IMR-90 (cell line): ENCODE measurements around the gene VPS26C. TPM values are rescaled to one million over a fixed set of nuclear protein-coding genes. Genes with fewer than 3 reads are reported as not detected.
"Not testable (repeated sequence)": the region's sequence is repeated elsewhere in the genome, so short reads cannot be mapped to it uniquely, and the experiment has no call there.

ENCODE experiments used
- ATAC-seq: fragments of 200-7000 bp; cut with Tn5 transposase; 2 replicates; pipeline ENCODE4 v1.9.1; 2020; ENCODE audit warnings: low read depth, mild to moderate bottlenecking, moderate library complexity
- BruUV-seq: library from RNA; stranded (reverse); fragments of 400-500 nt; replicated peaks from 2 replicates; lab custom pipeline; 2021; lab: Mats Ljungman, UMichigan
- CTCF ChIA-PET: fragments of 300-600 bp; formaldehyde crosslinking; extraction: SDS; loops from one replicate; lab custom pipeline; 2021; ENCODE audit warnings: antibody characterized with exemption; lab: Yijun Ruan, JAX
- POLR2A ChIA-PET: fragments of 300-600 bp; sonication (Branson Sonifier 250); formaldehyde crosslinking; loops from one replicate; lab custom pipeline; 2022; ENCODE audit warnings: antibody characterized with exemption; ENCODE audit not compliant: unreplicated experiment; lab: Charles Lee
- DNase-seq: peaks from one replicate; pipeline ENCODE4 v3.0.0; 2013
- H2AFZ ChIP-seq: replicated peaks from 2 replicates; pipeline ENCODE3; 2013; ENCODE audit warnings: low read length, mild to moderate bottlenecking; ENCODE audit not compliant: poor library complexity
- H2AK5ac ChIP-seq: 2 replicates; pipeline ENCODE4 v1.6.1; 2013; ENCODE audit warnings: low read depth, low read length, inconsistent platforms
- H2AK9ac ChIP-seq: replicated peaks from 2 replicates; pipeline ENCODE3; 2013; ENCODE audit warnings: mild to moderate bottlenecking, low read depth, low read length, moderate library complexity; ENCODE audit not compliant: poor library complexity
- H2BK120ac ChIP-seq: 2 replicates; pipeline ENCODE4 v1.6.1; 2013; ENCODE audit warnings: low read depth, low read length, inconsistent platforms
- H2BK15ac ChIP-seq: 3 replicates; pipeline ENCODE4 v1.6.1; 2013; ENCODE audit warnings: low read depth, low read length, inconsistent platforms
- H2BK20ac ChIP-seq: 2 replicates; pipeline ENCODE4 v1.6.1; 2013; ENCODE audit warnings: low read depth, mild to moderate bottlenecking, inconsistent platforms, low read length, moderate library complexity
- H2BK5ac ChIP-seq: 2 replicates; pipeline ENCODE4 v1.6.1; 2013; ENCODE audit warnings: mild to moderate bottlenecking, low read depth, low read length, inconsistent platforms; ENCODE audit not compliant: poor library complexity, severe bottlenecking
- H3K14ac ChIP-seq: replicated peaks from 2 replicates; pipeline ENCODE4 v1.6.1; 2013; ENCODE audit warnings: low read depth, low read length, inconsistent platforms
- H3K18ac ChIP-seq: 2 replicates; pipeline ENCODE4 v1.6.1; 2013; ENCODE audit warnings: low read depth, low read length, control low read depth
- H3K23ac ChIP-seq: 2 replicates; pipeline ENCODE4 v1.6.1; 2013; ENCODE audit warnings: low read depth, low read length, inconsistent platforms
- H3K27ac ChIP-seq: 2 replicates; pipeline ENCODE4 v1.5.1; 2013; ENCODE audit warnings: mild to moderate bottlenecking, control low read depth, low read length; ENCODE audit not compliant: insufficient read depth
- H3K27me3 ChIP-seq: 2 replicates; pipeline ENCODE4 v1.6.1; 2013; ENCODE audit warnings: low read length; ENCODE audit not compliant: control insufficient read depth, insufficient read depth
- H3K36me3 ChIP-seq: 2 replicates; pipeline ENCODE4 v1.6.1; 2013; ENCODE audit warnings: low read length, mixed read lengths; ENCODE audit not compliant: control insufficient read depth, insufficient read depth
- H3K4ac ChIP-seq: 2 replicates; pipeline ENCODE4 v1.6.1; 2013; ENCODE audit warnings: low read depth, low read length, inconsistent platforms
- H3K4me1 ChIP-seq: 2 replicates; pipeline ENCODE4 v1.6.1; 2013; ENCODE audit warnings: low read length, mixed read lengths; ENCODE audit not compliant: control insufficient read depth, insufficient read depth
- H3K4me2 ChIP-seq: 2 replicates; pipeline ENCODE4 v1.6.1; 2013; ENCODE audit warnings: low read depth, mild to moderate bottlenecking, control low read depth, low read length, moderate library complexity
- H3K4me3 ChIP-seq: 2 replicates; pipeline ENCODE4 v1.5.1; 2013; ENCODE audit warnings: low read depth, mild to moderate bottlenecking, control low read depth, low read length, moderate library complexity; ENCODE audit not compliant: insufficient read depth
- H3K56ac ChIP-seq: 2 replicates; pipeline ENCODE4 v1.6.1; 2013; ENCODE audit warnings: low read length, inconsistent platforms; ENCODE audit not compliant: insufficient read depth; ENCODE audit errors: extremely low read depth
- H3K79me1 ChIP-seq, 2 experiments: 2 replicates each; pipeline ENCODE4 v1.6.1; 2013; ENCODE audit warnings: low read length in 2 of 2, inconsistent platforms in 1 of 2, low read depth in 1 of 2
- H3K9ac ChIP-seq: 2 replicates; pipeline ENCODE4 v1.6.1; 2013; ENCODE audit warnings: low read depth, low read length, control low read depth
- H3K9me1 ChIP-seq: 2 replicates; pipeline ENCODE4 v1.6.1; 2013; ENCODE audit warnings: low read length, inconsistent platforms; ENCODE audit not compliant: insufficient read depth
- H3K9me3 ChIP-seq: 2 replicates; pipeline ENCODE4 v1.6.1; 2013; ENCODE audit warnings: low read length; ENCODE audit not compliant: control insufficient read depth, insufficient read depth
- H4K20me1 ChIP-seq: 2 replicates; pipeline ENCODE4 v1.6.1; 2013; ENCODE audit warnings: low read length, inconsistent platforms; ENCODE audit not compliant: insufficient read depth
- H4K5ac ChIP-seq: 2 replicates; pipeline ENCODE4 v1.6.1; 2013; ENCODE audit warnings: mild to moderate bottlenecking, low read depth, low read length, control low read depth
- H4K8ac ChIP-seq, 2 experiments: 2 replicates each; pipeline ENCODE4 v1.6.1; 2013; ENCODE audit warnings: low read depth in 2 of 2, low read length in 2 of 2, control low read depth in 1 of 2, inconsistent platforms in 1 of 2
- H4K91ac ChIP-seq: 2 replicates; pipeline ENCODE4 v1.6.1; 2013; ENCODE audit warnings: low read depth, low read length, inconsistent platforms; ENCODE audit not compliant: insufficient read depth
- MAFK ChIP-seq: IDR thresholded peaks from 2 replicates; pipeline ENCODE4 v1.6.1; 2012; ENCODE audit warnings: low read depth, low read length, improper control_type of control experiment
- MXI1 ChIP-seq: IDR thresholded peaks from 2 replicates; pipeline ENCODE4 v1.6.1; 2012; ENCODE audit warnings: low read depth, mild to moderate bottlenecking, low read length, moderate library complexity, borderline replicate concordance
- NFE2L2 ChIP-seq: fragments of 150-350 bp; IDR thresholded peaks from 2 replicates; pipeline ENCODE4 v1.6.1; 2016; ENCODE audit warnings: low read depth, mild to moderate bottlenecking, low read length
- POLR2A ChIP-seq: IDR thresholded peaks from 2 replicates; pipeline ENCODE4 v1.6.1; 2012; ENCODE audit warnings: mild to moderate bottlenecking, low read depth, low read length
- RFX5 ChIP-seq: IDR thresholded peaks from 2 replicates; pipeline ENCODE4 v1.8.0; 2012; ENCODE audit warnings: low read depth, mild to moderate bottlenecking, low read length, moderate library complexity
- SMC3 ChIP-seq: fragments of 150-350 bp; IDR thresholded peaks from 2 replicates; pipeline ENCODE4 v1.6.1; 2016; ENCODE audit warnings: low read depth, mild to moderate bottlenecking, antibody characterized with exemption, low read length, moderate library complexity
- WGBS, 2 experiments: methylation state at CpG; one replicate each; pipeline versions ENCODE4 v1.1.5 to v1.1.7; 2013; ENCODE audit warnings: missing lambda C conversion rate in 2 of 2; ENCODE audit not compliant: insufficient read length in 1 of 2; ENCODE audit errors: extremely low coverage in 2 of 2; 5-methylcytosine and 5-hydroxymethylcytosine counted together
- dilution Hi-C: fragments of 300-500 bp; cut with HindIII; formaldehyde crosslinking; loops from one replicate; pipeline ENCODE4 v1.14.3; 2018; ENCODE audit warnings: low sequenced_read_pairs; ENCODE audit not compliant: unreplicated experiment
- in situ Hi-C: fragments of 300-500 bp; cut with MboI; formaldehyde crosslinking; loops from 3 replicates; pipeline ENCODE4 v1.14.3; 2019; ENCODE audit warnings: low sequenced_read_pairs, inconsistent platforms, mixed read lengths
- intact Hi-C: fragments of 100-400 bp; cut with micrococcal nuclease; formaldehyde crosslinking; loops from 2 replicates; pipeline ENCODE4 v1.10.0; 2022
- polyA plus RNA-seq, 3 experiments: library from polyadenylated mRNA; depleted of rRNA; stranded (reverse); fragments of >200 nt; gene quantifications; 2 replicates each; pipeline ENCODE4 v1.2.3, GENCODE V29; 2012; ENCODE audit warnings: low replicate concordance in 1 of 3
- total RNA-seq: library from RNA; depleted of rRNA; stranded (reverse); fragments of >200 nt; gene quantifications from 2 replicates; pipeline ENCODE4 v1.2.3, GENCODE V29; 2012
- TF ChIP-seq, protein P1 (sequence below): conservative IDR thresholded peaks from 2 replicates; pipeline ENCODE4 v1.5.1; 2012; ENCODE audit warnings: mild to moderate bottlenecking, low read depth, low read length, improper control_type of control experiment

The VPS26C gene
- total and polyA plus RNA-seq, 2 of the 4 experiments (the other 2 are of a cell fraction), result 30.0 to 36.6 TPM

DNA sequence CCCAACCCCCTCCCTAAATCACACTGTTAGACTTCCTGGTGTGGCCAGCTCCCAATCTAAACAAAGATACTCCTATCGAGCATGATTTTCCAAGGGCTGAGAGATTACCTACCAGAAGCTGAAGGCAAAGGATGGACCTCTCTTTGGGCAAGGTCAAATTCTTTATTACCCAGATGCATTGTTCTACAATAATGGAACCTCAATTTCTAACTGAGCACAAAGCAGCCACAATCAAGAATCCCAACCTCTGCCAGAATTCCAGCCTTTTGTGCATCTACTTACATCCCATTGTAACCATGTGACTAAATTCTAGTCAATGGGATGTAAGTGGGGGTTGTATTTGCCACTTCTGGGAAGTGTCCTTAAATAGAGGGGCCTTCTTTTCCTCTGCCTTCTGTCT, 24.9 kb upstream of the VPS26C start:
- Histone ChIP-seq H3K14ac (no peak overlapping the region), H3K4me3 (no peak overlapping the region), H4K91ac (no peak overlapping the region), H2BK5ac (no peak overlapping the region), H3K4me2 (no peak overlapping the region), H2BK20ac (no peak overlapping the region), H3K79me1 (no peaks in the 10 kb centered on the region), H3K27ac (no peak overlapping the region), H2AK5ac (no peak overlapping the region), H3K4me1 (no peaks in the 10 kb centered on the region), H4K5ac (no peak overlapping the region), H3K27me3 (peaks cover 7% of the 10 kb centered on the region), H3K56ac (no peak overlapping the region), H3K9ac (no peak overlapping the region), H3K18ac (no peak overlapping the region), H2BK15ac (no peak overlapping the region), H4K8ac (no peak overlapping the region), H3K9me3 (no peaks in the 10 kb centered on the region), H2AFZ (no peak overlapping the region), H3K23ac (no peak overlapping the region), H2BK120ac (no peak overlapping the region), H4K20me1 (no peaks in the 10 kb centered on the region), H2AK9ac (no peak overlapping the region), H3K4ac (no peak overlapping the region), H3K9me1 (no peaks in the 10 kb centered on the region), H3K36me3 (no peaks in the 10 kb centered on the region)
- CTCF ChIA-PET, result no interaction called here
- WGBS, 2 experiments, result no CpG with 5 or more reads among the region's 1 CpG
- TF ChIP-seq, protein P1, sequence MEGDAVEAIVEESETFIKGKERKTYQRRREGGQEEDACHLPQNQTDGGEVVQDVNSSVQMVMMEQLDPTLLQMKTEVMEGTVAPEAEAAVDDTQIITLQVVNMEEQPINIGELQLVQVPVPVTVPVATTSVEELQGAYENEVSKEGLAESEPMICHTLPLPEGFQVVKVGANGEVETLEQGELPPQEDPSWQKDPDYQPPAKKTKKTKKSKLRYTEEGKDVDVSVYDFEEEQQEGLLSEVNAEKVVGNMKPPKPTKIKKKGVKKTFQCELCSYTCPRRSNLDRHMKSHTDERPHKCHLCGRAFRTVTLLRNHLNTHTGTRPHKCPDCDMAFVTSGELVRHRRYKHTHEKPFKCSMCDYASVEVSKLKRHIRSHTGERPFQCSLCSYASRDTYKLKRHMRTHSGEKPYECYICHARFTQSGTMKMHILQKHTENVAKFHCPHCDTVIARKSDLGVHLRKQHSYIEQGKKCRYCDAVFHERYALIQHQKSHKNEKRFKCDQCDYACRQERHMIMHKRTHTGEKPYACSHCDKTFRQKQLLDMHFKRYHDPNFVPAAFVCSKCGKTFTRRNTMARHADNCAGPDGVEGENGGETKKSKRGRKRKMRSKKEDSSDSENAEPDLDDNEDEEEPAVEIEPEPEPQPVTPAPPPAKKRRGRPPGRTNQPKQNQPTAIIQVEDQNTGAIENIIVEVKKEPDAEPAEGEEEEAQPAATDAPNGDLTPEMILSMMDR, result no peak
- no peak for TF ChIP-seq POLR2A
- no peak for TF ChIP-seq RFX5
- TF ChIP-seq NFE2L2, result no peak
- TF ChIP-seq MAFK, result no peak
- no peak for TF ChIP-seq MXI1
- no peak for TF ChIP-seq SMC3
- dilution Hi-C loops, result no loop called here
- BruUV-seq, result no TSS peak
- POLR2A ChIA-PET, result no interaction called here
- intact Hi-C loops, result no loop called here
- DNase-seq, result no peak
- no peak for ATAC-seq
- in situ Hi-C loops, result no loop called here

DNA sequence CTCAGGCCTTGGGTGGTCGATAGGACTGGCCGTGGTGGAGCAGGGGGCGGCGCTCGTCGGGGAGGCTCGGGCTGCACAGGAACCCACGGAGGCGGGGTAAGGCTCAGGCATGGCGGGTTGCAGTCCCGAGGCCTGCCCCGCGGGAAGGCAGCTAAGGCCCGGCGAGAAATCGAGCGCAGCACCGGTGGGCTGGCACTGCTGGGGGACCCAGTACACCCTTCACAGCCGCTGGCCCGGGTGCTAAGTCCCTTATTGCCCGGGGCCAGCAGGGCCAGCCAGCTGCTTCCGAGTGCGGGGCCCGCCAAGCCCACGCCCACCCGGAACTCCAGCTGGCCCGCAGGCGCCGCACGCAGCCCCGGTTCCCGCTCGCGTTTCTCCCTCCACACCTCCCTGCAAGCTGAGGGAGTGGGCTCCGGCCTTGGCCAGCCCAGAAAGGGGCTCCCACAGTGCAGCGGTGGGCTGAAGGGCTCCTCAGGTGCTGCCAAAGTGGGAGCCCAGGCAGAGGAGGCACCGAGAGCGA, 16.1 kb upstream of the VPS26C start:
- H3K36me3 ChIP-seq, H2BK5ac ChIP-seq, H3K9me1 ChIP-seq, H3K79me1 ChIP-seq, intact Hi-C loops, H3K9me3 ChIP-seq, H3K4me3 ChIP-seq, H3K18ac ChIP-seq, H3K4me1 ChIP-seq, H3K4ac ChIP-seq, H4K5ac ChIP-seq, H3K4me2 ChIP-seq, H3K23ac ChIP-seq, H2BK20ac ChIP-seq, dilution Hi-C loops, BruUV-seq, DNase-seq, CTCF ChIA-PET, ATAC-seq, H3K9ac ChIP-seq, in situ Hi-C loops, H2BK120ac ChIP-seq, H2BK15ac ChIP-seq, H2AK5ac ChIP-seq, H3K27me3 ChIP-seq, H4K91ac ChIP-seq, H4K8ac ChIP-seq, H4K20me1 ChIP-seq, H2AK9ac ChIP-seq, H3K14ac ChIP-seq, H2AFZ ChIP-seq, H3K27ac ChIP-seq, POLR2A ChIA-PET, H3K56ac ChIP-seq: not testable (repeated sequence)
- 93% methylated on average over 12 of the region's 38 CpGs; no CpG with 5 or more reads in 1 of the 2 experiments for WGBS, 2 experiments
